GM21737 (cell line): ENCODE data around the gene AHSG.
"Not testable (repeated sequence)": the region's sequence is repeated elsewhere in the genome, so short reads cannot be mapped to it uniquely, and the experiment has no call there.

ENCODE experiments used
- ATAC-seq: cut with Tn5 transposase; IDR thresholded peaks from one replicate; pipeline ENCODE4 v1.9.1; 2021; ENCODE audit warnings: mild to moderate bottlenecking, moderate library complexity; ENCODE audit not compliant: unreplicated experiment

The AHSG gene

DNA sequence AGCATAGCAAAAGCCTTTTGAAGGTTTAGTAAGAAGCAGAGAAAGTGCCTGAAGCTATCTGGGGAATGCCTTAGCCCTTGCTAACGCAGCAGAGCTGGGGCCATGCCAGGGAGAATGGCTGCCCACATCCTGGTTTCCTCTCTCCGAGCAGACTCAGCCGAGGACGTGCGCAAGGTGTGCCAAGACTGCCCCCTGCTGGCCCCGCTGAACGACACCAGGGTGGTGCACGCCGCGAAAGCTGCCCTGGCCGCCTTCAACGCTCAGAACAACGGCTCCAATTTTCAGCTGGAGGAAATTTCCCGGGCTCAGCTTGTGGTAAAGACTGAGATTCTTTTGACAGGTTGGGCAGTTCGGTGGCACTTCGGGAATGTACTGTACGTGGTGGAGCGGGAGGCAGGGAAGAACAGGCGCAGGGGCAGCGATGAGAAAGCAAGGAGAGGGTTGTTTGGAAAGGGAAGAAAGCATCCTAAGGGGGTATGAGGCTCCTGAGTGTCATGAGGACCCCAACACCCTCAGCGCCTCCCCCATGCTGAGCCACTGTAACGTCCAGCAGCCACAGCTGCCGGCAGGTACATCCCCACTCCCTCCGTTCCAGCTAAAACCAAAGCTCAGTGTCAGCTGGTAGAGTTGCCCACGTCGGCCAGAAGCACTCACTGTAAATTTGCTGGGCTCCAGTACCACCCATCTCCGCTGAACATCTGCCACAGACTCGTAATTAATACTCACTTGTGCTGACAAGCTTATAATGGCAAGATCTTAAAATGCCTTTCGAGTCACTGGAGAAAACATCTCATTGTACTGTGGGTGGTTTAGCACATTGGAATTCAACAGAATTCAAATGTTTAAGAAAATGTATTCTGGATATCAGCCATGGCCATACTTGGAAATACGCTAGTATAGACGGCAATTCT is 4.4 kb downstream of the AHSG start:
- ATAC-seq = peak; percentile 98

DNA sequence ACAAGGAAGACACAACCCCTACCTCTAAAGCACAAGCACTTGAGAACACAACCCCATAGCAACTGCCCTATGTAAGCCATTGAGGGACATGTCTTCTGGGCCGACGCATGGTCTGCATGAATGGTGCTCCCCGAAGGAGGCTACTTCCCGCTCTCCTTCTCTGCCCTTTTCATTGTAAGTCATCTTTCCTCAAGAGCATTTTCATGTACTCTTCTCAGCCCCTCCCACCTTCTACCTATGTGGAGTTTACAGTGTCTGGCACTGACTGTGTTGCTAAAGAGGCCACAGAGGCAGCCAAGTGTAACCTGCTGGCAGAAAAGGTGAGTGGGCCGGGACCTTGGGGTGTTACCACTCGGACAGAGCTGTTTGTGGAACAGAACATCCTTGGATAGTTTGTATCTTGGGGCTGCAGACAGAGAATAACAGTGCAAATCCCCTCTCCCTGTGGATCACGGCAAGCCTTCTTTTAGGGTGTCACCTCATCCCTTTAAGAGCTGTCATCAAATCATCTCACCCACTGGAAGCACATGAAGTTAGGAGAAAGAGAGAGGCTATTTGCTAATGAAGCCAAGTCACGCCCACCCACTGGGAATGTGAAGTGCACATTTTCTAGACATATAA is 5.6 kb downstream of the AHSG start:
- no peak for ATAC-seq

- ATAC-seq = no peak
Measured at GRCh38 chr3:186619787-186620212, 6.9 kb downstream of the AHSG start.

- no peak for ATAC-seq
Measured at GRCh38 chr3:186620213-186621092, 7.6 kb downstream of the AHSG start.

GRCh38 chr3:186621894-186622650 is 9.2 kb downstream of the AHSG start:
- ATAC-seq = no peak

DNA sequence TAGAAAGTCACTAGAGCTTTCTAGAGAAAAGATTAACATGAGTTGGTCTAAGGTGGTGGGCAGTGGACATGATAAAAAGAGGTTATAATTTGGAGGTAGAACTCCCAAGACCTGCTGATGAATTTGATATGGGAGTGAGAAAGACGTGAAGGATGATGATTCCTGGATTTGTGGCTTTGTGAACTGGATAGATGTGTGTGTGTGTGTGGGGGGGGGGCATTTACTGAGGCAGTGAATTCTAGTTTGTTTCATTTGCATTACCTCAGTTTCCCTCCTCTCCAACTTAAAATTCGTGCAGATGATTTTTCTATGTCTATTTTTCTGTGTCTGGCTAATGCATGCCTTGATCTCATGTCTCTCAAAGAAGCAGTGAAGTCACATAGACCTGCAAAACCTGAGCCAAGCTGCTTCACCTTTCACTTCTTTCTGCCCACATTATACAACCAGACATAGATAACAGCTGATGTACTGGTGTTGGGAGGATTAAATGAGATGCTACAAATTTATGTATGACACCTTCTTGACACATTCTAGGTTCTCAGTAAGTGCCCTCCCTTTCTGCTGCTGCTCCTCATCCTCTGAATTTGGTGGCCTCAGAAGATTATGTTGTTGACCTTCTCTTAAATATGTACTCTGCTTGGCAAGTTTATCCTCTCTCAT is 9.9 kb downstream of the AHSG start:
- no peak for ATAC-seq

GRCh38 chr3:186624598-186624997 is 11.7 kb downstream of the AHSG start:
- ATAC-seq = no peak

GRCh38 chr3:186625600-186626042 is 12.8 kb downstream of the AHSG start:
- ATAC-seq = no peak

DNA sequence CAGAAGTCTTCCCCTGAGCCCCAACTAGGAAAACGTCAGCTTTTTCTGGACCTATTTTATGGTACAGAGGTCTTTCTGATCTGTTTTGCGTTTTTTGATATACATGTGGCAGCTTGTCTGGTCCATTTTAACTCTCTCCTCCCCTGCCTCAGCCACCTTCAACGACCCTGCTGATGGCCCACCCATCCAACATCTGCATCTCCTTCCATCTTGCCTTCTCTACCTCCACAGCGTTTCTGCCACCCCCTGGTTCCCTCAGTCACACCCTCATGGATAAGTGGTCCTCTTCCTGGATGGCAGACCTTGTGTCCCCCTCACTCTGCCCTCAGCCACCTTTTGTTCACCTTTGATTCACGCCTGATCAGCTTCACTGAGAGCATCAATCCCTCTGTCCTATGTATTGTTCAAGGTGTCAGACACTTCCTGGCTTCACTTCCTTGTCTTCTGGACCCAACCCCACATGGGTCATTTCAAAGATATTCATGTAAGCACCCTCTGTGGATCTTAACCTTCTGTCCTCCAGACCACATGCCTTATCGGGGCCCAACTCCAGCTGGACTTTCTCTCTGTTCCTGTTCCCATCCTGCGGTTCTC is 13.5 kb downstream of the AHSG start:
- no peak for ATAC-seq

- ATAC-seq = no peak
Measured at GRCh38 chr3:186627852-186628414, 15.1 kb downstream of the AHSG start.

DNA sequence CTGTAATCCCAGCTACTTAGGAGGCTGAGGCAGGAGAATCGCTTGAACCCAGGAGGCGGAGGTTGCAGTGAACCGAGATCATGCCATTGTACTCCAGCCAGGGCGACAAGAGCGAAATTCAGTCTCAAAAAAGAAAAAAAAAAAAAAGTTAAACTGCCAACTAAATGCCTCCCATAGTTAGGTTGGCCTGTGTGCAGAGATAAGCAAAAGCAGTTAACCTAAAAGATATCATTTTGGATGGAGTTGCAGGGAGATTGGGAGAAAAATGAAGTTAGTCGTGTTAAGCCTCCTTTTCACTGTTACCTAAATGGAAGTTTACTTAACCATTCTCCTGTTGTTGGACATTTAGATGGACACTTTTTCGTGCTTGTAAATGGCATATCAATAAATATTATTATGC is 15.9 kb downstream of the AHSG start:
- no peak for ATAC-seq

- no peak for ATAC-seq
Measured at GRCh38 chr3:186630950-186631641, 18.2 kb downstream of the AHSG start.

- no peak for ATAC-seq
Measured at GRCh38 chr3:186633481-186633880, 20.6 kb downstream of the AHSG start.

DNA sequence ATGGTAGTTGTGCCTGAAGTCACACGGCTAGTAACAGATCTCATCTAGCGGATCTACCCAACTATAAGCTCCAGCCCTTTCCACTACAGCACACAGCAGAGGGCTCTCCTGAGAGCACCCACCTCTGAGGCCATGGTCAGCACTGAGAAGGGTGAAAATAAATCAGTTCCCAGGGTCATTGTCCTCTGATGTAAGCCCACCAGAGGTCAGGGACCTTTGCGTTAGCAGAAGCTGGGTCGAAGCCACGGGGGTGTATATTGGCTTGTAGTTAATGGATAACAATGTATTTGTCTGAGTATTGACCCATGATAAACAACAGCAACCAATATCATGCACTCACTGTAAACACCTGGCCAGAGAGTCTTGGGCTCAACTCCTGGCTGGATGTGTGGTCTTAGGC is 21.3 kb downstream of the AHSG start:
- ATAC-seq = not testable (repeated sequence)

GRCh38 chr3:186635532-186635931 is 22.7 kb downstream of the AHSG start:
- no peak for ATAC-seq

DNA sequence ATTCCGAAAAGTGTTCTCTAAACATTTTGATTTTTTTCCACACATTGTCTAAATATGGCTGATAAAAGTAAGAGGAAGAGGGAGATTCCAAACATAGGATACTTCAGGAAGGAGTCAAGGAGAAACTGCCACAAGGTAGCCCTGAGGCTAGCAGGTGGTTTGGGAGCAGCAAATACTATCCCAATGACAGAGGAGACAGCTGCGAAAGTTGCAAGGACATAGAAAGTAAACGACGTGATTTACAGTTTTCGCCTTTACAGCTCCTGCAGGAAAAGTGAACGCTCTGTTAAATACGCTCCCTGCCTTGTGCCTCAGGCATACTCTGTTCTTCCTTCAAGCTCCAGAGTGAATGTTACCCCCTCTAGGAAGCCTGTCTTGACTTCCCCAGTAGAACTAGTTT is 23.7 kb downstream of the AHSG start:
- ATAC-seq = no peak

DNA sequence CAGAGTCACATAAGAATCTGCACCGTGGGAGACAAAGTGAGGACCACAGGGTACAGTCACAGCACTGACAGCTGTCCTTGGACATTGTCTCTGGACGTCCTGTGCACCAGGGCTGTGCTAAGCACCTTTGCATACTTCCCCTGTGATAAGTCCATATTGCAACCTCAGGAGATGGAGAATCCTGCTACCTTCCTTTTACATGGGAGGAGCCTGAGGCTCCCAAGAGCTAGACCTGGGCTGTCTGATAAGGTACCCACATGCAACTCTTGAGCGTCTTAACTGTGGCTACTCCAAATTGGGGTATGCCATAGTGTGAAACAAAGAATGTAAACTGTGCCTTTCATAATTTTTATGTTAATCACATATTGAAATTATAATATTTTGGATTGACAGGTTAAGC is 24.8 kb downstream of the AHSG start:
- ATAC-seq = no peak

DNA sequence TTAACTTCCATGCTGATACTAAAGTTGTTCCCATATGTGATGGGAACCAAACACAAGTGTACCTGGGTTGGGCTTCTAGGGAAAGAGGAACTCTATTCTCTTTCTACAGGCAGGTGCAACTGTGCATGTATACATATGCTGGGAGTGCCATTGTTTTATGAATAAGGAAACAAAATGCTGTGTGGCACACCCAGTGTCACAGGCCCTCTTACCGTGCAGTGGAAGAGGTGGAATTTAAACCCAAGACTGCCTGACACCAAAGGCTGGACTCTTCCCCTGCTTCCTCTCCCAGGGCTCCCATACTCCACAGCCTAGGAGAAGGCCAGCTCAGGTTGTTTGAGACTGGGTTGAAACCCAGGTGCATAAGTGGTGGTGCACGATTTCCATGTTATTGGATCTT is 25.4 kb downstream of the AHSG start:
- no peak for ATAC-seq
